Transverse colon (tissue), 3 donors: ENCODE measurements around the gene KCTD16.
A peak's percentile ranks its signal among the peaks of the same experiment; 100 is the strongest.

ENCODE experiments used
- CTCF ChIP-seq, 5 experiments: fragments of 200-600 bp in 3 of 5; fragments of 450-650 bp in 2 of 5; sonication (generic) in 3 of 5; IDR thresholded peaks; 1 replicate in 2 of 5; 2 replicates in 3 of 5; pipeline ENCODE4 v1.5.1; 2016 to 2017; ENCODE audit warnings: antibody characterized with exemption in 5 of 5, inconsistent platforms in 3 of 5, mild to moderate bottlenecking in 2 of 5, moderate library complexity in 1 of 5
- POLR2A ChIP-seq: fragments of 450-650 bp; IDR thresholded peaks from one replicate; pipeline ENCODE4 v1.6.1; 2016; ENCODE audit warnings: antibody characterized with exemption, mild to moderate bottlenecking, moderate library complexity

GRCh38 chr5:144203750-144204596, 33.3 kb downstream of the KCTD16 start:
- peak; percentile 79 to 88 (median 81) for TF ChIP-seq CTCF (IDR thresholded peaks at IDR 0.05)
- TF ChIP-seq POLR2A = no peak
